Measurements from ENCODE around the gene LGALS8.
A peak's percentile ranks its signal among the peaks of the same experiment; 100 is the strongest.
"Not testable (repeated sequence)": the region's sequence is repeated elsewhere in the genome, so short reads cannot be mapped to it uniquely, and the experiment has no call there.

LGALS8 gene

GRCh38 chr1:236523704-236524141 lies at the start of gene LGALS8:
LGALS8 (plus strand) TSS chr1:236523982; CDS start chr1:236526071, 2,089 bp downstream.
- H3K36me3 ChIP-seq (ENCODE audit: insufficient read depth, low read depth, low read length) = no peaks in the 10 kb centered on the region
- H3K9me3 ChIP-seq (ENCODE audit: insufficient read depth, low read depth, low read length) = no peaks in the 10 kb centered on the region
- peaks cover 34% of the 10 kb centered on the region for H3K27me3 ChIP-seq (ENCODE audit: insufficient read depth, low read length)
- H3K4me1 ChIP-seq (ENCODE audit: insufficient read depth, low read length) = no peaks in the 10 kb centered on the region
- H3K27ac ChIP-seq (ENCODE audit: low read length) = no peak within 1 kb of the TSS
- peak within 1 kb of the TSS; percentile 82 for H3K4me3 ChIP-seq (ENCODE audit: low read length)
- H3K9ac ChIP-seq (ENCODE audit: low read depth, low read length) = peak within 1 kb of the TSS; percentile 58; the same call in 1 of the 2 replicates

GRCh38 chr1:236476019-236476418 lies 47.8 kb upstream of the LGALS8 start:
- peaks cover 10% of the 10 kb centered on the region; the same call in 1 of the 2 replicates for H3K4me1 ChIP-seq (ENCODE audit: insufficient read depth, low read length)
- H3K9ac ChIP-seq (ENCODE audit: low read depth, low read length) = no peak overlapping the region
- no peaks in the 10 kb centered on the region for H3K9me3 ChIP-seq (ENCODE audit: insufficient read depth, low read depth, low read length)

GRCh38 chr1:236480758-236481436 lies 42.9 kb upstream of the LGALS8 start:
- H3K4me1 ChIP-seq (ENCODE audit: insufficient read depth, low read length) = no peaks in the 10 kb centered on the region
- peaks cover 6% of the 10 kb centered on the region; the same call in 1 of the 2 replicates for H3K36me3 ChIP-seq (ENCODE audit: insufficient read depth, low read depth, low read length)
- no peak overlapping the region for H3K4me3 ChIP-seq (ENCODE audit: low read length)
- no peak overlapping the region for H3K9ac ChIP-seq (ENCODE audit: low read depth, low read length)
- H3K9me3 ChIP-seq (ENCODE audit: insufficient read depth, low read depth, low read length) = no peaks in the 10 kb centered on the region
- no peaks in the 10 kb centered on the region for H3K27me3 ChIP-seq (ENCODE audit: insufficient read depth, low read length)
- no peak overlapping the region for H3K27ac ChIP-seq (ENCODE audit: low read length)

More at GRCh38 chr1:236476019-236476418, 47.8 kb upstream of the LGALS8 start:
- no peaks in the 10 kb centered on the region for H3K36me3 ChIP-seq (ENCODE audit: insufficient read depth, low read depth, low read length)
- H3K27me3 ChIP-seq (ENCODE audit: insufficient read depth, low read length) = no peaks in the 10 kb centered on the region
- no peak overlapping the region for H3K4me3 ChIP-seq (ENCODE audit: low read length)
- no peak overlapping the region for H3K27ac ChIP-seq (ENCODE audit: low read length)

DNA sequence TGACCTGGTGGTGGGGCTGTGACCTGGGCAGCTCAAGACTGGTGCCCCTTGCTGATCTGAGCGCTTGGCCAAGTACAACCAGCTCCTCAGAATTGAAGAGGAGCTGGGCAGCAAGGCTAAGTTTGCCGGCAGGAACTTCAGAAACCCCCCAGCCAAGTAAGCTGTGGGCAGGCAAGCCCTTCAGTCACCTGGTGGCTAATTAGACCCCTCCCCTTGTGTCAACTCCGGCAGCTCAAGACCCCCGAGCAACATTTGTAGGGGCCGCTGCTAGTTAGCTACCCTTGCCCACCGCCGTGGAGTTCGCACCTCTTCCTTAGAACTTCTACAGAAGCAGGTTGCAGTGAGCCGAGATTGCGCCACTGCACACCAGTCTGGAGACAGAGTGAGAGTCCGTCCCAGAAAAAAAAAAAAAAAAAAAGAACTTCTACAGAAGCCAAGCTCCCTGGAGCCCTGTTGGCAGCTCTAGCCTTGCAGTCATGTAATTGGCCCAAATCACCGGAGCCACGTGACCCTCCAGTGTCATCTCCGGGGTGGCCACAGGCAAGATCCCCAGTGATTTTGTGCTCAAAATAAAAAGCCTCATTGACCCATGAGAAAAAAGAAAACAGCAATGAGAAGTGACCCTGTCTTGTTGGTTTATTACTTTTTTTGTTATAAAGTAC lies 39.3 kb upstream of the LGALS8 start:
- H3K27ac ChIP-seq (ENCODE audit: low read length) = no peak overlapping the region
- no peaks in the 10 kb centered on the region for H3K27me3 ChIP-seq (ENCODE audit: insufficient read depth, low read length)
- H3K9ac ChIP-seq (ENCODE audit: low read depth, low read length) = no peak overlapping the region
- peaks cover 6% of the 10 kb centered on the region; the same call in 1 of the 2 replicates for H3K36me3 ChIP-seq (ENCODE audit: insufficient read depth, low read depth, low read length)
- H3K9me3 ChIP-seq (ENCODE audit: insufficient read depth, low read depth, low read length) = no peaks in the 10 kb centered on the region
- no peak overlapping the region for H3K4me3 ChIP-seq (ENCODE audit: low read length)
- no peaks in the 10 kb centered on the region; the same call in 1 of the 2 replicates for H3K4me1 ChIP-seq (ENCODE audit: insufficient read depth, low read length)

DNA sequence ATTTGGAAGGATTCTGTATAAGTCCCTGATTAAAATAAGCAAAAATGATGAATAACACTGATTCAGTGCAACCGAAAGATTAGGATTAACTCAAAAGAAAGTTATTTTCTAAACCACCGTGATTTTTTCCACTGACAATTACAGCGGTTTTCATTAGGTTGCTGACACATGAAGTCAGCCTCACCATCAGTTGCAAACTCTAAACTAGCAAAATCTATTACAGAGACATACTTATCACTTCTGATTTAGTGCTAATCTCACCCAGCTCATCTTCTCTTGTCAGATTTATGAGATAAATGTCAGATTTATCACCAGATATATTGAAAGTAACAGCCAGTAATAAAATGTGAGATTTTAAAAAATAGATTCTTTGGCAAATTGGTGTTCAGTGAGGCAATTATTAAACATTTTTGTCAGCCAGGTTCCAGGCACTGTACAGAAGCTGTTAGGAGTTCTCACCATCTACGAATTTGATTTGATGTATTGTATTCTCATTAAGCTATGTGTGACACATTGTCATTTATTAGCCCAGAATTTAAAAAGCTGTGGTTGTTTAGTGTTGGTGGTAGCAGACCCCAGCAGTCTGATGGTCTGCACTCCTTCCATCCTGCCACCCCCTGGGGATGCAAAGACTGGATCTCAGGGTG lies 37.3 kb upstream of the LGALS8 start:
- no peaks in the 10 kb centered on the region; the same call in 1 of the 2 replicates for H3K4me1 ChIP-seq (ENCODE audit: insufficient read depth, low read length)
- no peaks in the 10 kb centered on the region for H3K9me3 ChIP-seq (ENCODE audit: insufficient read depth, low read depth, low read length)
- peaks cover 6% of the 10 kb centered on the region; the same call in 1 of the 2 replicates for H3K36me3 ChIP-seq (ENCODE audit: insufficient read depth, low read depth, low read length)
- H3K27me3 ChIP-seq (ENCODE audit: insufficient read depth, low read length) = no peaks in the 10 kb centered on the region
- H3K9ac ChIP-seq (ENCODE audit: low read depth, low read length) = no peak overlapping the region
- H3K27ac ChIP-seq (ENCODE audit: low read length) = no peak overlapping the region
- H3K4me3 ChIP-seq (ENCODE audit: low read length) = no peak overlapping the region

DNA sequence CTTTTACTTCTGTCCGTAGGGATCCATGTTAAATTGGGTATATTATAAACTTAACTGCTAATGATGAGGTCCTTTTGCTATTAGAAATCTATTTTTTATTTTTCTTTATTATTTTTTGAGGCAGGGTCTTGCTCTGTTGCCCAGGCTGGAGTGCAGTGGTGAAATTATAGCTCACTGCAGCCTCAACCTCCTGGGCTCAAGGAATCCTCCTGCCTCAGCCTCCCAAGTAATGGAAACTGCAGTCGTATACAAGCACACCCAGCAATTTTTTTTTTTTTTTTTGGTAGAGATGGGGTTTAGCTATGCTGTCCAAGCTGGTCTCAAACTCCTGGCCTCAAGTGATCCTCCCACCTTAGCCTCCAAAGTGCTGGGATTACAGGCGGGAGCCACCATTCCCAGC lies 34.6 kb upstream of the LGALS8 start:
- not testable (repeated sequence) for H3K4me3 ChIP-seq (ENCODE audit: low read length); H3K9ac ChIP-seq (ENCODE audit: low read depth, low read length); H3K4me1 ChIP-seq (ENCODE audit: insufficient read depth, low read length); H3K9me3 ChIP-seq (ENCODE audit: insufficient read depth, low read depth, low read length); H3K27me3 ChIP-seq (ENCODE audit: insufficient read depth, low read length); H3K36me3 ChIP-seq (ENCODE audit: insufficient read depth, low read depth, low read length); H3K27ac ChIP-seq (ENCODE audit: low read length)

- H3K4me3 ChIP-seq (ENCODE audit: low read length) = no peak overlapping the region
- no peaks in the 10 kb centered on the region for H3K9me3 ChIP-seq (ENCODE audit: insufficient read depth, low read depth, low read length)
- no peak overlapping the region for H3K27ac ChIP-seq (ENCODE audit: low read length)
- no peak overlapping the region for H3K9ac ChIP-seq (ENCODE audit: low read depth, low read length)
- H3K27me3 ChIP-seq (ENCODE audit: insufficient read depth, low read length) = no peaks in the 10 kb centered on the region
- H3K4me1 ChIP-seq (ENCODE audit: insufficient read depth, low read length) = peaks cover 5% of the 10 kb centered on the region; the same call in 1 of the 2 replicates
- no peaks in the 10 kb centered on the region for H3K36me3 ChIP-seq (ENCODE audit: insufficient read depth, low read depth, low read length)
Measured at GRCh38 chr1:236489710-236490377, 33.9 kb upstream of the LGALS8 start.

DNA sequence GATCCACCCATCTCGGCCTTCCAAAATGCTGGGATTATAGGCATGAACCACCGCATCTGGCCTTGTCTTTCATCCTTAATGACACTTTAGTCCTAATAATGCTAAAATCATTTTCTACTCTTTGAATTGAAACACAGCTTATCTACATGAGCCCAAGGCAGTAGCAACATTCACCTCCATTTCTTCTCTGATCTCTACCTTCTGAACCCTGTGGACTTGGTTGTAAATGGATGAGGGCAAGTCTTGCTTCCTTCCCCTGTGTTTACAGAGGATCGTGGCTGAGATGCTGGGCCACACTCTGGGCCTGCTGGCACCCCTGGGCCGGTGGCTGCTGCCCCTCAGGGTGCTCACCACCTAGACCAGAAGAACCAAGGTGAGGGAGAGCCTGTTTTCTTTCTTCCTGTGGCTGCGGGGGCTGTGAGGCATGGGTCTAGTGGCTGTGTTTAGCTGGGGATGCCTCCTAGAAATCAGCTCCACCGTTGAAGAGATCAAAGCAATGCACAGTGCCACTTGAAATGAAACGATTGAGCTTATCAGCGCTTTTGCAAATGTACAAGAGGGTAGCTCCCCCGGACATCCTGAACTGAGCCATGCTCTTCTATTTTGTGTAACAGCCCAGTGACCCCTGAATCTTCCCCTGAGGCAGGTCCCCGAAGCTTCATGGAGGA lies 32.2 kb upstream of the LGALS8 start:
- Histone ChIP-seq H3K27ac (ENCODE audit: low read length) (no peak overlapping the region), H3K4me1 (ENCODE audit: insufficient read depth, low read length) (peaks cover 5% of the 10 kb centered on the region; the same call in 1 of the 2 replicates), H3K9me3 (ENCODE audit: insufficient read depth, low read depth, low read length) (no peaks in the 10 kb centered on the region), H3K36me3 (ENCODE audit: insufficient read depth, low read depth, low read length) (no peaks in the 10 kb centered on the region), H3K27me3 (ENCODE audit: insufficient read depth, low read length) (no peaks in the 10 kb centered on the region), H3K9ac (ENCODE audit: low read depth, low read length) (no peak overlapping the region), H3K4me3 (ENCODE audit: low read length) (no peak overlapping the region)

DNA sequence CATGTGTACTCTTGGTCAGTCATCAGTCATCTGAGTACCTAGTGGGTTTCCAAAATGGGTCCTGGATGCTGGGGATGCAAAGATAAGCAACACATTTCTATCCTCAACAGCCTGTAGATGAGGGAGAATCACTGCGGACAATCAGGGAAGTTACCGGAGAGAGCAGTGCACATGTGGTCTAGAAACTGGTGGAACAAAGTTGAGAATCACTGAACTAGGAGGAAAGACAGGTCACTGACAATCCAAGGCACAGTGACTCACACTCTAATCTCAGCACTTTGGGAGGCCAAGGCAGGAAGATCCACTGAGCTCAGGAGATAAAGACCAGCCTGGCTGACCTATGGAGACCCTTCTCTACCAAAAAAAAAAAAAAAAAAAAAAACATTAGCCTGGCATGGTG lies 31.4 kb upstream of the LGALS8 start:
- no peak overlapping the region for H3K9ac ChIP-seq (ENCODE audit: low read depth, low read length)

DNA sequence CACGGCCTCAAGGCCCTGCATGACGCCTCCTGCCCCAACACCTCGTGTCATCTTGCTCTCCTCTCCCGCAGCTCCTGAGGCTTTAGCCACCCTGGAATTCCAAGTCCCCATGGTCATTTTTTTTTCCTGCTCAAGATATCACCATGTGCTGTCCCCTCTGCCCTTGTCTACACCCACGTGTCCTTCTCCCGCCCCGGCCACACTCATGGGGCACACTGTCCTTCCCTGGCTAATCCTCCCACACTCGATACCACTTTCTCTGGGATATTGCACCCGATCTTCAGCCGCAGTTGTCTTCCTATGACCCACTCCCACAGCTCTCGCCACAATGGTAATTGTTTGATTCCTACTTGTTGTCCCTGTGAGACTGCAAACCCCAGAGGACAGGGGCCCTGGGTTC lies 29.7 kb upstream of the LGALS8 start:
- peaks cover 5% of the 10 kb centered on the region; the same call in 1 of the 2 replicates for H3K4me1 ChIP-seq (ENCODE audit: insufficient read depth, low read length)
- H3K27me3 ChIP-seq (ENCODE audit: insufficient read depth, low read length) = no peaks in the 10 kb centered on the region
- H3K36me3 ChIP-seq (ENCODE audit: insufficient read depth, low read depth, low read length) = no peaks in the 10 kb centered on the region
- H3K9me3 ChIP-seq (ENCODE audit: insufficient read depth, low read depth, low read length) = no peaks in the 10 kb centered on the region
- no peak overlapping the region for H3K9ac ChIP-seq (ENCODE audit: low read depth, low read length)
- no peak overlapping the region for H3K4me3 ChIP-seq (ENCODE audit: low read length)
- no peak overlapping the region for H3K27ac ChIP-seq (ENCODE audit: low read length)

More for the DNA sequence above, 31.4 kb upstream of the LGALS8 start:
- Histone ChIP-seq H3K4me3 (ENCODE audit: low read length) (no peak overlapping the region), H3K36me3 (ENCODE audit: insufficient read depth, low read depth, low read length) (no peaks in the 10 kb centered on the region), H3K27ac (ENCODE audit: low read length) (no peak overlapping the region), H3K4me1 (ENCODE audit: insufficient read depth, low read length) (peaks cover 5% of the 10 kb centered on the region; the same call in 1 of the 2 replicates), H3K9me3 (ENCODE audit: insufficient read depth, low read depth, low read length) (no peaks in the 10 kb centered on the region), H3K27me3 (ENCODE audit: insufficient read depth, low read length) (no peaks in the 10 kb centered on the region)

Data from iPS-20b (cell line).